DOHH2 (cell line): ENCODE data around the gene CACNB4.
"Not testable (repeated sequence)": the region's sequence is repeated elsewhere in the genome, so short reads cannot be mapped to it uniquely, and the experiment has no call there.

Experiments used
- H3F3A ChIP-seq: fragments of 200-600 bp; sonication (generic), shearing (Covaris generic); 2 replicates; pipeline ENCODE4 v1.6.0; 2016; ENCODE audit warnings: antibody characterized with exemption, mild to moderate bottlenecking; ENCODE audit not compliant: control insufficient read depth, insufficient read depth
- H3K27ac ChIP-seq: fragments of 200-600 bp; sonication (generic); 2 replicates; pipeline ENCODE4 v1.5.1; 2014; ENCODE audit warnings: low read depth, mild to moderate bottlenecking, low read length, moderate library complexity
- H3K27me3 ChIP-seq: fragments of 200-600 bp; sonication (generic); 2 replicates; pipeline ENCODE4 v1.6.1; 2014; ENCODE audit warnings: mild to moderate bottlenecking, low read length, mixed read lengths; ENCODE audit not compliant: control insufficient read depth
- H3K36me3 ChIP-seq: fragments of 200-600 bp; sonication (generic); 2 replicates; pipeline ENCODE4 v1.6.1; 2014; ENCODE audit warnings: mild to moderate bottlenecking, low read length, moderate library complexity, mixed read lengths; ENCODE audit not compliant: control insufficient read depth
- H3K4me1 ChIP-seq: fragments of 200-600 bp; sonication (generic); 2 replicates; pipeline ENCODE4 v1.6.1; 2014; ENCODE audit warnings: mild to moderate bottlenecking, low read length, mixed read lengths; ENCODE audit not compliant: control insufficient read depth
- H3K4me2 ChIP-seq: fragments of 200-600 bp; sonication (generic); 2 replicates; pipeline ENCODE4 v1.6.0; 2014; ENCODE audit warnings: mild to moderate bottlenecking, low read length, moderate library complexity
- H3K4me3 ChIP-seq: fragments of 200-600 bp; sonication (generic); 2 replicates; pipeline ENCODE4 v1.5.1; 2014; ENCODE audit warnings: mild to moderate bottlenecking, low read length, mixed read lengths
- H3K79me2 ChIP-seq: fragments of 200-600 bp; sonication (generic); 2 replicates; pipeline ENCODE4 v1.6.1; 2014; ENCODE audit warnings: mild to moderate bottlenecking, low read length, mixed read lengths; ENCODE audit not compliant: control insufficient read depth
- H3K9me2 ChIP-seq: fragments of 200-600 bp; sonication (generic); replicated peaks from 2 replicates; pipeline ENCODE4 v1.6.1; 2014; ENCODE audit warnings: mild to moderate bottlenecking, low read length, mixed read lengths; ENCODE audit not compliant: control insufficient read depth
- H3K9me3 ChIP-seq: fragments of 200-600 bp; sonication (generic); 2 replicates; pipeline ENCODE4 v1.6.1; 2014; ENCODE audit warnings: antibody characterized with exemption, low read length, mixed read lengths; ENCODE audit not compliant: control insufficient read depth, insufficient read depth
- H4K20me1 ChIP-seq: fragments of 200-600 bp; sonication (generic); 2 replicates; pipeline ENCODE4 v1.6.0; 2014; ENCODE audit warnings: low read depth, mild to moderate bottlenecking, antibody characterized with exemption, low read length, moderate library complexity; ENCODE audit not compliant: control insufficient read depth, insufficient read depth
- EZH2phosphoT487 ChIP-seq: fragments of 200-600 bp; sonication (generic); IDR thresholded peaks from 2 replicates; pipeline ENCODE4 v1.6.1; 2017; ENCODE audit warnings: borderline replicate concordance, mild to moderate bottlenecking, antibody characterized with exemption, low read length, moderate library complexity, mixed read lengths
- TF ChIP-seq, protein P1 (sequence below): fragments of 200-600 bp; sonication (generic); IDR thresholded peaks from one replicate; pipeline ENCODE4 v1.5.1; 2014; ENCODE audit warnings: antibody characterized with exemption, mild to moderate bottlenecking, low read depth, low read length; ENCODE audit not compliant: poor library complexity, severe bottlenecking

The CACNB4 gene

DNA sequence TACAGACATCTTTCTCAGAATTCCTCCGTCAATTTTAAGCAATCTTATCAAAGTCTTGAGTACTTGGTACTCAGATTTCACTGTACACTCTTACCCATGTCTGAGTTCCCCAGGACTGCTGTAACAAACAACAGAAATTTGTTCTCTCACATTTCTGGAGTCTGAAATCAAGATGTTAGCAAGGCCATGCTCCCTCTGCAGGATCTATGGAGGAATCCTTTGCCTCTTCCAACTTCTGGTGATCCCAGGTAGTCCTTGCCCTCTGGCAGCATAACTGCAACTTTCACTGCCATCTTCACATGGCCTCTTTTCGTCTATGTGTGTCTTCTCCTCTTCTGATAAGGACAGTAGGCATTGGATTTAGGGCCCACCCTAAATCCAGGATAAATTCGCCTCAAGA, 17.1 kb upstream of the CACNB4 start:
- Histone ChIP-seq H3F3A (no peaks in the 10 kb centered on the region), H3K4me3 (no peak overlapping the region), H3K27me3 (no peaks in the 10 kb centered on the region; the same call in 1 of the 2 replicates), H4K20me1 (no peaks in the 10 kb centered on the region), H3K4me2 (no peak overlapping the region), H3K4me1 (no peaks in the 10 kb centered on the region), H3K36me3 (no peaks in the 10 kb centered on the region), H3K79me2 (no peaks in the 10 kb centered on the region), H3K9me3 (no peaks in the 10 kb centered on the region), H3K27ac (no peak overlapping the region), H3K9me2 (no peaks in the 10 kb centered on the region)
- TF ChIP-seq EZH2phosphoT487: no peak
- TF ChIP-seq, protein P1, sequence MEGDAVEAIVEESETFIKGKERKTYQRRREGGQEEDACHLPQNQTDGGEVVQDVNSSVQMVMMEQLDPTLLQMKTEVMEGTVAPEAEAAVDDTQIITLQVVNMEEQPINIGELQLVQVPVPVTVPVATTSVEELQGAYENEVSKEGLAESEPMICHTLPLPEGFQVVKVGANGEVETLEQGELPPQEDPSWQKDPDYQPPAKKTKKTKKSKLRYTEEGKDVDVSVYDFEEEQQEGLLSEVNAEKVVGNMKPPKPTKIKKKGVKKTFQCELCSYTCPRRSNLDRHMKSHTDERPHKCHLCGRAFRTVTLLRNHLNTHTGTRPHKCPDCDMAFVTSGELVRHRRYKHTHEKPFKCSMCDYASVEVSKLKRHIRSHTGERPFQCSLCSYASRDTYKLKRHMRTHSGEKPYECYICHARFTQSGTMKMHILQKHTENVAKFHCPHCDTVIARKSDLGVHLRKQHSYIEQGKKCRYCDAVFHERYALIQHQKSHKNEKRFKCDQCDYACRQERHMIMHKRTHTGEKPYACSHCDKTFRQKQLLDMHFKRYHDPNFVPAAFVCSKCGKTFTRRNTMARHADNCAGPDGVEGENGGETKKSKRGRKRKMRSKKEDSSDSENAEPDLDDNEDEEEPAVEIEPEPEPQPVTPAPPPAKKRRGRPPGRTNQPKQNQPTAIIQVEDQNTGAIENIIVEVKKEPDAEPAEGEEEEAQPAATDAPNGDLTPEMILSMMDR: no peak

DNA sequence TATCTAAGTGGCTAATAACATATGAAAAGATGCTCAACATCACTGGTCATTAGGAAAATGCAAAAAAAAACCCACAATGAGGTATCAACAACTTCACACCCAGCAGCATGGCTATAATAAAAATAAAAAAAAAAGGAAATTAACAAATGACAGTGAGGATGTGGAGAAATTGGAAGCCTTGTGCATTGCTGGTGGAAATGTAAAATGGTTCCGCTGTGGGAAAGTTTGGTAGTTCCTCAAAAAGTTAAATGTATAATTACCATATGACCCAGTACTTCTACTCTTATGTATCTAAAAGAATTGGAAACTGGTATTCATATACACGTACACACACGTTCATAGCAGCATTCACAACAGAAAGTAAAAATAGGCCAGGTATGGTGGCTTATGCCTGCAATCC, 15.5 kb upstream of the CACNB4 start:
- TF ChIP-seq, protein P1: no peak
- TF ChIP-seq EZH2phosphoT487: no peak
- no peak overlapping the region for H3K27ac ChIP-seq
- no peaks in the 10 kb centered on the region for H3K79me2 ChIP-seq
- H3K9me3 ChIP-seq: no peaks in the 10 kb centered on the region
- H3K27me3 ChIP-seq: no peaks in the 10 kb centered on the region; the same call in 1 of the 2 replicates
- no peaks in the 10 kb centered on the region for H3F3A ChIP-seq
- H3K36me3 ChIP-seq: no peaks in the 10 kb centered on the region
- H3K9me2 ChIP-seq: no peaks in the 10 kb centered on the region
- no peak overlapping the region for H3K4me3 ChIP-seq
- no peak overlapping the region for H3K4me2 ChIP-seq
- H3K4me1 ChIP-seq: no peaks in the 10 kb centered on the region
- H4K20me1 ChIP-seq: no peaks in the 10 kb centered on the region

DNA sequence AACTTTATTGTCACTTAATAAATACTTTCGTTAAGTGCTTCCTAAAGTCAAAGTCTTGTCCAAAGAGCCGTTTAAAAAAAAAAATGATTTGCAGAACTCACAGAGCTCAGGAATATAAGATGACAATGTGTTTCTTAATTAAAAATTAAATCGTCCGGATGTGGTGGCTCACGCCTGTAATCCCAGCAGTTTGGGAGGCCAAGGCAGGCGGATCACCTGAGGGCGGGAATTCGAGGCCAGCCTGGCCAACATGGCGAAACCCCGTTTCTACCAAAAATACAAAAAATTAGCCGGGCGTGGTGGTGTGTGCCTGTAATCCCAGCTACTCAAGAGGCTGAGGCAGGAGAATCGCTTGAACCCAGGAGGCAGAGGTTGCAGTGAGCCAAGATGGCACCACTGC, 8.3 kb upstream of the CACNB4 start:
- H3F3A ChIP-seq, H4K20me1 ChIP-seq, H3K9me2 ChIP-seq, H3K4me2 ChIP-seq, H3K79me2 ChIP-seq, H3K9me3 ChIP-seq, H3K27ac ChIP-seq, H3K4me1 ChIP-seq, H3K4me3 ChIP-seq, H3K36me3 ChIP-seq, H3K27me3 ChIP-seq: not testable (repeated sequence)

DNA sequence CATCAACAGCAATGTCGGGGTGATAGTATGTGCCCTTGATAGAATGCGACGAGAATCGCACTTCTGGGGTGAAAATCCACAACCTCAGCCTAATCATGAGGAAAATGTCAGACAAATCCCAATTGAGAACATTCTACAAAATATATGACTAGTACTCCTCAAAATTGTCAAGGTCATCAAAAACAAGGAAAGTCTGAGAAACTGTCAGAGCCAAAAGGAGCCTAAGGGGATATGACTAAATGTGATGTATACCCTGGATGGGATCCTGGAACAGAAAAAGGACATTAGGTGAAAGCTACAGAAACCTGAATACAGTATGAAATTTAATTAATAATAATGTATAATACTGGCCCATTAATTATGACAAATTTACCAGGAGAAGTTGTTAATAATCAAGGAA, 7.6 kb upstream of the CACNB4 start:
- no peaks in the 10 kb centered on the region for H3K9me2 ChIP-seq
- H3K9me3 ChIP-seq: no peaks in the 10 kb centered on the region
- peaks cover 2% of the 10 kb centered on the region; the same call in 1 of the 2 replicates for H3K27me3 ChIP-seq
- no peak overlapping the region for H3K4me3 ChIP-seq
- no peaks in the 10 kb centered on the region for H3K79me2 ChIP-seq
- no peak for TF ChIP-seq EZH2phosphoT487
- TF ChIP-seq, protein P1: no peak
- no peaks in the 10 kb centered on the region for H4K20me1 ChIP-seq
- no peaks in the 10 kb centered on the region for H3F3A ChIP-seq
- H3K4me2 ChIP-seq: no peak overlapping the region
- no peaks in the 10 kb centered on the region for H3K36me3 ChIP-seq
- H3K27ac ChIP-seq: no peak overlapping the region
- H3K4me1 ChIP-seq: no peaks in the 10 kb centered on the region
